Caco-2 (cell line): Measurements from ENCODE around the gene ACTL10. TPM values are rescaled to one million over a fixed set of nuclear protein-coding genes. Genes with fewer than 3 reads are reported as not detected.

ENCODE experiments used
- BruUV-seq: library from RNA; stranded (reverse); fragments of 400-500 nt; replicated peaks from 2 replicates; lab custom pipeline; 2021; lab: Mats Ljungman, UMichigan
- CTCF ChIA-PET: fragments of 300-600 bp; sonication (Branson Sonifier 250); formaldehyde crosslinking; loops from one replicate; lab custom pipeline; 2022; ENCODE audit warnings: antibody characterized with exemption; lab: Charles Lee
- POLR2A ChIA-PET: fragments of 300-600 bp; sonication (Branson Sonifier 250); formaldehyde crosslinking; loops from one replicate; lab custom pipeline; 2022; ENCODE audit warnings: antibody characterized with exemption; lab: Charles Lee
- DNase-seq, 2 experiments: peaks; one replicate each; pipeline versions ENCODE4 v3.0.0 to v3.0.0-alpha.2; 2020 to 2022
- H3K27me3 ChIP-seq: replicated peaks from 2 replicates; pipeline ENCODE4 v1.6.0; 2011; ENCODE audit warnings: low read length; ENCODE audit not compliant: control insufficient read depth, insufficient read depth
- H3K36me3 ChIP-seq: 2 replicates; pipeline ENCODE4 v1.5.1; 2011; ENCODE audit warnings: low read length; ENCODE audit not compliant: control insufficient read depth, insufficient read depth
- H3K4me1 ChIP-seq: fragments of 250-450 bp; sonication (Bioruptor Pico); 2 replicates; pipeline ENCODE4 v1.5.1; 2020; ENCODE audit warnings: mild to moderate bottlenecking
- H3K4me3 ChIP-seq: 2 replicates; pipeline ENCODE4 v1.5.1; 2011; ENCODE audit warnings: low read depth, mild to moderate bottlenecking, control low read depth, low read length
- H3K9me3 ChIP-seq: fragments of 250-450 bp; sonication (Bioruptor Pico); 2 replicates; pipeline ENCODE4 v1.5.1; 2020; ENCODE audit warnings: mild to moderate bottlenecking, moderate library complexity
- H3K27ac Mint-ChIP-seq: one replicate; pipeline ENCODE4 v1.8.0; 2022; ENCODE audit warnings: mixed read lengths; ENCODE audit not compliant: unreplicated experiment
- H3K27me3 Mint-ChIP-seq: one replicate; pipeline ENCODE4 v1.8.0; 2022; ENCODE audit warnings: mixed read lengths; ENCODE audit not compliant: insufficient read depth, unreplicated experiment
- H3K36me3 Mint-ChIP-seq: one replicate; pipeline ENCODE4 v1.8.0; 2022; ENCODE audit warnings: mild to moderate bottlenecking, mixed read lengths; ENCODE audit not compliant: insufficient read depth, unreplicated experiment
- H3K4me1 Mint-ChIP-seq: one replicate; pipeline ENCODE4 v1.8.0; 2022; ENCODE audit warnings: low read depth, mixed read lengths; ENCODE audit not compliant: unreplicated experiment
- H3K4me3 Mint-ChIP-seq: one replicate; pipeline ENCODE4 v1.8.0; 2022; ENCODE audit warnings: mild to moderate bottlenecking, moderate library complexity, mixed read lengths; ENCODE audit not compliant: unreplicated experiment
- H3K9me3 Mint-ChIP-seq: one replicate; pipeline ENCODE4 v1.8.0; 2022; ENCODE audit warnings: mixed read lengths; ENCODE audit not compliant: unreplicated experiment
- CTCF ChIP-seq, 2 experiments: fragments of 200-600 bp in 1 of 2; IDR thresholded peaks; 1 replicate in 1 of 2; 2 replicates in 1 of 2; pipeline versions ENCODE4 v1.5.1 to v1.8.0; 2011 to 2022; ENCODE audit warnings: antibody characterized with exemption in 1 of 2, control low read depth in 1 of 2, inconsistent platforms in 1 of 2, low read depth in 1 of 2, low read length in 1 of 2, mild to moderate bottlenecking in 1 of 2, moderate library complexity in 1 of 2; ENCODE audit not compliant: insufficient read depth in 1 of 2, severe bottlenecking in 1 of 2, unreplicated experiment in 1 of 2
- intact Hi-C: fragments of 100-400 bp; cut with micrococcal nuclease; formaldehyde crosslinking; loops from one replicate; pipeline ENCODE4 v1.10.0; 2022; ENCODE audit not compliant: unreplicated experiment
- total RNA-seq: library from RNA; stranded (reverse); gene quantifications from 2 replicates; pipeline ENCODE4 v1.2.3, GENCODE V29; 2022

ACTL10 gene
- total RNA-seq, 1 experiment from 2014 or later: 3.4 TPM

DNA sequence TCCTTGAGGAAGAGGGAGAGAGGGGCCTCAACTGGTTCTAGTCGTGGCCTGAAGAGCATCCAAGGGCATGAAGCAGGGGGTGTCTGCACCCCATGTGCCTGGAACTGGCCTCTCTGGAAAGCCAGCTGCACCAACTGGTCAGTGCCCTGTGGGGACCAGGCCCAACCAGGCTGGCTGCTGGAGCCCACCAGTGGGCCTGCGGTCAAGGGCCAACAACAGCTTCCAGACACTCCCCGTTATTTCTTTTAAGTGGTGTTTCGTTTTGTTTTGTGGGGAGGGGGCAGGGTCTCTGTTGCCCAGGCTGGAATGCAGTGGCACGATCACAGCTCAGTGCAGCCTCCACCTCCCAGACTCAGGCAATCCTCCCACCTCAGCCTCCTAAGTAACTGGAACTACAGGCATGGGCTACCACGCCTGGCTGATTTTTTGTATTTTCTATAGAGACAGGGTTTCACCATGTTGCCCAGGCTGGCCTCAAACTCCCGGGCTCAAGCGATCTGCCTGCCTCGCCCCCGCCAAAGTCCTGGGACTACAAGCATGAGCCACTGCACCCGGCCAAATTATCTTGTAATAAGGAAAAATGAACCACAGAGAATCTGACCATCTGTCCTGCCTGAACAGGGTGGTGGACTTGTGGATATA is 16.5 kb upstream of the ACTL10 start:
- Histone ChIP-seq H3K9me3 (no peaks in the 10 kb centered on the region), H3K4me1 (peaks cover 23% of the 10 kb centered on the region), H3K4me3 (no peak overlapping the region), H3K27me3 (no peaks in the 10 kb centered on the region), H3K36me3 (no peaks in the 10 kb centered on the region)
- no peaks in the 10 kb centered on the region for H3K9me3 Mint-ChIP-seq
- no peaks in the 10 kb centered on the region for H3K27me3 Mint-ChIP-seq
- H3K27ac Mint-ChIP-seq: peak overlapping the region; percentile 15
- no TSS peak for BruUV-seq
- peaks cover 81% of the 10 kb centered on the region for H3K36me3 Mint-ChIP-seq
- intact Hi-C loops: no loop called here
- CTCF ChIA-PET: interaction anchor here (1.6 to 6.5 kb wide), 2 partner anchors 16 to 160 kb away, joined by 6 to 127 read pairs; partner anchors contain the start of genes ACTL10 and CBFA2T2
- H3K4me1 Mint-ChIP-seq: peaks cover 24% of the 10 kb centered on the region
- no peak for DNase-seq
- POLR2A ChIA-PET: no interaction called here
- no peak overlapping the region for H3K4me3 Mint-ChIP-seq
- no peak for TF ChIP-seq CTCF (IDR thresholded peaks at IDR 0.05; ENCODE audit: insufficient read depth in 1 of 2, low read depth in 1 of 2, low read length in 1 of 2, severe bottlenecking in 1 of 2, unreplicated experiment in 1 of 2)

- Histone ChIP-seq H3K4me1 (peaks cover 27% of the 10 kb centered on the region), H3K27me3 (no peaks in the 10 kb centered on the region), H3K36me3 (no peaks in the 10 kb centered on the region), H3K4me3 (no peak overlapping the region), H3K9me3 (no peaks in the 10 kb centered on the region)
- BruUV-seq: no TSS peak
- peaks cover 25% of the 10 kb centered on the region for H3K4me1 Mint-ChIP-seq
- ChIA-PET POLR2A (interaction anchor here (1.3 kb wide), 1 partner anchor 12 kb away, joined by 5 read pairs; no protein-coding TSS in a partner anchor), CTCF (interaction anchor here (0.8 to 6.5 kb wide), 4 partner anchors 15 to 197 kb away, joined by 3 to 127 read pairs (median 39); partner anchors contain the start of genes ACTL10 and CBFA2T2)
- H3K36me3 Mint-ChIP-seq: peaks cover 77% of the 10 kb centered on the region
- DNase-seq: peak in 1 of 2 experiments; percentile 41
- H3K9me3 Mint-ChIP-seq: no peaks in the 10 kb centered on the region
- no peaks in the 10 kb centered on the region for H3K27me3 Mint-ChIP-seq
- H3K27ac Mint-ChIP-seq: no peak overlapping the region
- no peak overlapping the region for H3K4me3 Mint-ChIP-seq
- intact Hi-C loops: no loop called here
- TF ChIP-seq CTCF (IDR thresholded peaks at IDR 0.05; ENCODE audit: insufficient read depth in 1 of 2, low read depth in 1 of 2, low read length in 1 of 2, severe bottlenecking in 1 of 2, unreplicated experiment in 1 of 2): no peak
These were observed 15.8 kb upstream of the ACTL10 start for GRCh38 chr20:33650753-33651561.

DNA sequence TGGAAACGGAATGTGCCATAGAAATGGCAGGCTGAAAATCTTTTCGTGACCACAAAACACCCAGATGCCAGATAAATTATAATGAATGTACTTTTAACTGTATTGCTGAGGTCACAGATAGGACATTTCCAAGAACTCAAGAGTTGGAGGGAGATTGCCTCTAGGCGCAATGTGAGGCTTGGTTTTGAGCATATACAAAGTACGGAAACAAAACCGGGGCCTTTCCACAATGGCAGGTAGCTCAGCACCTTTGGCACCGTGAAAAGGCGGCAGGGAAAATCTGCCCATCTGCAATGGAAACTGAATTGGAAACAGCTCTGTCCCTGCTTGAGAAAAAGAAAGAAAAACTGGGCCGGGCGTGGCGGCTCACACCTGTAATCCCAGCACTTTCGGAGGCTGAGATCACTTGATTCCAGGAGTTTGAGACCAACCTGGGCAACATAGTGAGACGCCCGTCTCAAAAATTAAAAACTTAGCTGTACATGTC is 15.1 kb upstream of the ACTL10 start:
- POLR2A ChIA-PET: interaction anchor here (1.3 kb wide), 1 partner anchor 11 kb away, joined by 5 read pairs; no protein-coding TSS in a partner anchor
- Mint-ChIP-seq H3K27me3 (no peaks in the 10 kb centered on the region), H3K9me3 (no peaks in the 10 kb centered on the region), H3K4me3 (no peak overlapping the region), H3K27ac (no peak overlapping the region), H3K4me1 (peaks cover 25% of the 10 kb centered on the region), H3K36me3 (peaks cover 77% of the 10 kb centered on the region)
- no peak for TF ChIP-seq CTCF (IDR thresholded peaks at IDR 0.05; ENCODE audit: insufficient read depth in 1 of 2, low read depth in 1 of 2, low read length in 1 of 2, severe bottlenecking in 1 of 2, unreplicated experiment in 1 of 2)
- Histone ChIP-seq H3K4me3 (no peak overlapping the region), H3K4me1 (peaks cover 27% of the 10 kb centered on the region), H3K27me3 (no peaks in the 10 kb centered on the region), H3K36me3 (no peaks in the 10 kb centered on the region), H3K9me3 (no peaks in the 10 kb centered on the region)
- intact Hi-C loops: loop anchor here (2.0 kb wide), 1 partner anchor 29 kb away; no protein-coding TSS in a partner anchor
- DNase-seq: no peak
- CTCF ChIA-PET: interaction anchor here (0.7 to 6.5 kb wide), 5 partner anchors 14 to 198 kb away, joined by 3 to 127 read pairs (median 6); partner anchors contain the start of genes ACTL10 and CBFA2T2
- BruUV-seq: no TSS peak
